KG1 (cell line): ENCODE results near the gene GRM3.
"Not testable (repeated sequence)": the region's sequence is repeated elsewhere in the genome, so short reads cannot be mapped to it uniquely, and the experiment has no call there.

Experiments used
- DNase-seq: peaks from one replicate; lab custom pipeline; 2025; lab: John Stamatoyannopoulos, UW

Gene GRM3

GRCh38 chr7:86643561-86644281 is at the start of gene GRM3:
TSS of gene GRM3 (plus strand) at chr7:86643909. CDS start at chr7:86765146, 121,237 bp downstream.
- DNase-seq: no peak

GRCh38 chr7:86598311-86598710 is 45.4 kb upstream of the GRM3 start:
- DNase-seq: no peak

- DNase-seq: no peak
These were observed 45.0 kb upstream of the GRM3 start for GRCh38 chr7:86598721-86599120.

GRCh38 chr7:86600506-86601290 is 43.0 kb upstream of the GRM3 start:
- DNase-seq: no peak

- not testable (repeated sequence) for DNase-seq
These were observed 28.0 kb upstream of the GRM3 start for GRCh38 chr7:86615711-86616110.

- no peak for DNase-seq
These were observed 844 bp downstream of the GRM3 start for GRCh38 chr7:86644282-86645224.

- DNase-seq: no peak
These were observed 1.5 kb downstream of the GRM3 start for GRCh38 chr7:86645225-86645608.

GRCh38 chr7:86645676-86646276 is 2.1 kb downstream of the GRM3 start:
- no peak for DNase-seq

GRCh38 chr7:86647385-86648094 is 3.8 kb downstream of the GRM3 start:
- no peak for DNase-seq

GRCh38 chr7:86648169-86648568 is 4.5 kb downstream of the GRM3 start:
- no peak for DNase-seq

GRCh38 chr7:86653919-86654659 is 10.4 kb downstream of the GRM3 start:
- no peak for DNase-seq

- no peak for DNase-seq
These were observed 14.2 kb downstream of the GRM3 start for GRCh38 chr7:86657948-86658347.

GRCh38 chr7:86660950-86661462 is 17.3 kb downstream of the GRM3 start:
- DNase-seq: no peak

GRCh38 chr7:86664486-86664885 is 20.8 kb downstream of the GRM3 start:
- DNase-seq: no peak

GRCh38 chr7:86664991-86665390 is 21.3 kb downstream of the GRM3 start:
- DNase-seq: no peak

GRCh38 chr7:86665669-86666068 is 22.0 kb downstream of the GRM3 start:
- no peak for DNase-seq

GRCh38 chr7:86667732-86668131 is 24.0 kb downstream of the GRM3 start:
- no peak for DNase-seq

GRCh38 chr7:86668315-86668714 is 24.6 kb downstream of the GRM3 start:
- no peak for DNase-seq

GRCh38 chr7:86687831-86688230 is 44.1 kb downstream of the GRM3 start:
- no peak for DNase-seq

- no peak for DNase-seq
These were observed 45.7 kb downstream of the GRM3 start for GRCh38 chr7:86689363-86689762.
